Liver (tissue), 3 donors: ENCODE results near the gene RSPH10B2.
"Not testable (repeated sequence)": the region's sequence is repeated elsewhere in the genome, so short reads cannot be mapped to it uniquely, and the experiment has no call there.

Experiments
- CTCF ChIP-seq: fragments of 150-350 bp; IDR thresholded peaks from 2 replicates; pipeline ENCODE4 v1.5.1; 2017; ENCODE audit warnings: improper control_type of control experiment, low read depth, low read length; ENCODE audit not compliant: missing input control
- EGR1 ChIP-seq, 2 donors: IDR thresholded peaks; 2 replicates each; pipeline ENCODE4 v1.6.1; 2016 to 2018; ENCODE audit warnings: antibody characterized with exemption in 2 of 2, low read depth in 2 of 2
- HNF4A ChIP-seq, 2 donors: conservative IDR thresholded peaks; 2 replicates each; pipeline ENCODE4 v1.6.1; 2016; ENCODE audit warnings: antibody characterized with exemption in 2 of 2, mild to moderate bottlenecking in 2 of 2
- JUND ChIP-seq, 2 donors: IDR thresholded peaks; 2 replicates each; pipeline ENCODE4 v1.6.1; 2016; ENCODE audit warnings: antibody characterized with exemption in 2 of 2
- MAX ChIP-seq: IDR thresholded peaks from 2 replicates; pipeline ENCODE4 v1.6.1; 2016; ENCODE audit warnings: antibody characterized with exemption
- RAD21 ChIP-seq, 2 donors: IDR thresholded peaks; 2 replicates each; pipeline ENCODE4 v1.6.1; 2016; ENCODE audit warnings: antibody characterized with exemption in 2 of 2, mild to moderate bottlenecking in 2 of 2
- REST ChIP-seq: IDR thresholded peaks from 2 replicates; pipeline ENCODE4 v1.6.1; 2016; ENCODE audit warnings: antibody characterized with exemption, mild to moderate bottlenecking
- RXRA ChIP-seq, 2 donors: IDR thresholded peaks; 2 replicates each; pipeline ENCODE4 v1.6.1; 2017 to 2018; ENCODE audit warnings: antibody characterized with exemption in 2 of 2, mild to moderate bottlenecking in 1 of 2
- SP1 ChIP-seq: IDR thresholded peaks from 2 replicates; pipeline ENCODE4 v1.6.1; 2018; ENCODE audit warnings: antibody characterized with exemption, mild to moderate bottlenecking
- TAF1 ChIP-seq: conservative IDR thresholded peaks from 2 replicates; pipeline ENCODE4 v1.6.1; 2016; ENCODE audit warnings: antibody characterized with exemption, mild to moderate bottlenecking
- YY1 ChIP-seq: IDR thresholded peaks from 2 replicates; pipeline ENCODE4 v1.6.1; 2016; ENCODE audit warnings: antibody characterized with exemption, mild to moderate bottlenecking
- ZBTB33 ChIP-seq: IDR thresholded peaks from 2 replicates; pipeline ENCODE4 v1.6.1; 2016; ENCODE audit warnings: antibody characterized with exemption
- donor health status: healthy.
- donor health status: healthy.

DNA sequence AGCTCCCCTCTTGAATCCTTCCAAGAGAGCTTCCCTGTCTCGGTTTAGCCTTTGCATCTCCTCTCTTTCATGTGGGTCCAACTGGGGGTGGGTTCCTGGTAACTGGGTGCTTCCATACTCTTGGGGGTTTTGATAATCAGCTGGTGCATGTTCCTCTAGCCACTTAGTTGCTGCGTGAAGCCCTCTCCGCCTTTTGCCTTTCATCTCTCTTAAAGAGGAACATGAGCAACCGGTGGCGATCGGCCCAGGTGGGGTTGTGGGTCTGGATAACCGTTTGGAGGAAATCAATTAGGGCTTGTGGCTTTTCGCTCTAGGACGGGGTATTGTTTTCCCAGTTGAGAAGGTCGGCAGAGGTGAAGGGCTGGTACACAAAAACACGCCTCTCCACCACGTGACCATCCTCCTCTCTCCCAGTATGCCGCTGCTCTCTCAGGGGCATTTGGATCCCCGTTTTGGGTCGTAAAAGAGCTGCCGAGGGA lies 92.1 kb downstream of the RSPH10B2 start:
- TF ChIP-seq CTCF; REST; ZBTB33; RAD21 (IDR thresholded peaks at IDR 0.05); TAF1; YY1; SP1; JUND (IDR thresholded peaks at IDR 0.05); RXRA (IDR thresholded peaks at IDR 0.05); HNF4A (conservative IDR thresholded peaks at IDR 0.05); MAX; EGR1 (IDR thresholded peaks at IDR 0.05; ENCODE audit: low read depth in 2 of 2): not testable (repeated sequence)
